Measurements from ENCODE around the gene BATF3.
A peak's percentile ranks its signal among the peaks of the same experiment; 100 is the strongest.
"Not testable (repeated sequence)": the region's sequence is repeated elsewhere in the genome, so short reads cannot be mapped to it uniquely, and the experiment has no call there.

The BATF3 gene, protein sequence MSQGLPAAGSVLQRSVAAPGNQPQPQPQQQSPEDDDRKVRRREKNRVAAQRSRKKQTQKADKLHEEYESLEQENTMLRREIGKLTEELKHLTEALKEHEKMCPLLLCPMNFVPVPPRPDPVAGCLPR

DNA sequence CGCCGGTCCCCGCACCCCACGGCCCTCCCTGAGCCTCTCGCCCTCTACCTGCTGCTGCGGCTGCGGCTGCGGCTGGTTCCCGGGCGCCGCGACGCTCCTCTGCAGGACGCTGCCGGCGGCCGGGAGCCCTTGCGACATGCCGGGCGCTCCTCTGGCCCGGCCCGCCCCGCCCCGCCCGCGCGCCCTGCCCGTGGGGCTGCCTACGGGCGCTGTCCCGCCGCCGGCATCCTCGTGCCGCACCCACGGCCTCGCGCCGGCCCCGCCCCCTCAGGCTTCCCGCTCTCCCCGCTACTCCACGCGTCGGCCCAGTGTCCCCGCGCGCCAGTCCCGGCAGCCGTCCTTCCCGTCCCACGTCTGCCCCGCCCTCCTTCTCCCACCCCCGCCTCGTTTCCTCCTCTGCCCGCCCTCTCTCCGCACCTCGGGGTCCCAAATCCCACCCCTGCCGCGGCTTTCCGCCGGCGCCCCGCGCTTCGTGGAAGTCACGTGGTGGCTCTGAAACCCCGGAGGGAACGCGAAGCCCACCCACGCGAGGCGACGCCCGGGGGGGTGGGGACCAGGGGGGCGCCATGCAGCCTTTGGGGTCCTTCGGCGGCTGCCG lies at the start of gene BATF3:
Gene BATF3 (minus strand): TSS at position 216 of the 598 bp plus-strand sequence. CDS start 78 bp downstream, at position 138.
- peak; percentile 72 for DNase-seq

- DNase-seq = no peak
Measured at GRCh38 chr1:212746546-212746945, 46.9 kb upstream of the BATF3 start.

DNA sequence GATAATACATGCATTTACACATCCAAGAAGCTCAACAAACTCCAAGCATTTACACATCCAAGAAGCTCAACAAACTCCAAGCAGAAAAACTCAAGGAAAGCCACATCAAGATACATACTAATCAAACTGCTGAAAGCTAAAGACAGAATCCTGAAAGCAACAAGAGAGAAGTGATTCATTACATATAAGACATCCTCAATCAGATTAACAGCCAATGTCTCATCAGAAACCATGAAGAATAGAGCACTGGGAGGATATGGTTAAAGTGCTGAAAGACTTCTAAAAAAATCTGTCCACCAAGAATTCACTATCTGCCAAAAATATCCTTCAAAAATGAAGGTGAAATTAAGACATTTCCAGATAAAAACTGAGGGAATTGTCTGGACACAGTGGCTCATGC lies 45.7 kb upstream of the BATF3 start:
- DNase-seq = no peak

DNA sequence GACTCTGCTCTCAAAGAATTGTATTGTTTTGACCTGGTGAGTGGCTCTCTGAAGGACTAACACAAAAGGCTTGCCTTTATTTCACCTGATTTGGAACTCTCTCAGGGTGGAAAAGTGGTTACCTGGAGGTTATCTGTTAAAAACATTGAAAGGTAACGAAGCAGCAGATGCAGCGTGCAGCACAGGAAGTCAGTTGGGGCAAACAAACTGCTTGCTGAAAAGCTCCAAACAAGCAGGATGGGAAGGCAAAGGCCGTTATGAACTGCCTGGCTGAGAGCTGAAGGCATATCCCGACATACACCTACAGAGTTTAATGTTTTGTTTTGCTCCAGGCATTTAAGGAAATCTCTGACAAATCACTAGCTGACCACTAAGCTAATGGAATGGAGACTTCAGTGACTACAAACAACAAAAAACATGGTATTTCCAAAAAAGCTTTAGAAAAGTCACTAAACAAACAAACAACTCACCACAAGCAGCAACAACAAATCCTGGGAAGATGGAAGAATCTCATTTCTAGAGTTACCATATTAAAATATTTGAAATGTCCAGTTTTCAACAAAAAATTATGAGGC lies 44.3 kb upstream of the BATF3 start:
- DNase-seq = no peak

- no peak for DNase-seq
Measured at GRCh38 chr1:212738330-212738729, 38.7 kb upstream of the BATF3 start.

DNA sequence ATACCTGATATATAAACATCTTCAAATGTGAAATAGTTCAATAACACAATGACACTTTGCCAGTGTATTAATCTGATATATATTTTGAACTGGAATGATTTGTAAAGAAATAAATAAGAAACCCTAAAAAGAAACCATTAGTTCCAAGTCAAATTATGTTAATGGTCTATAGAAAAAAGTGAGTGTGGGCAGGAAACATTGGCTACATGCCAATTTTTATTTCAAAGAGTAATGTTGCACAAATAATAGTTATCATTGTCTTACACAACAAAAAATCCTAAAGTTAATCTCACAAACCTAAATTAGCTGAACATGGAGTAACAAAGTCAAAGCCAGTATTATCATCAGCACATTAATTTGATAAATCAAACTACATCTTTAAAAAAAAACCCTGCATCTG lies 37.9 kb upstream of the BATF3 start:
- no peak for DNase-seq

- no peak for DNase-seq
Measured at GRCh38 chr1:212733109-212733508, 33.5 kb upstream of the BATF3 start.

DNA sequence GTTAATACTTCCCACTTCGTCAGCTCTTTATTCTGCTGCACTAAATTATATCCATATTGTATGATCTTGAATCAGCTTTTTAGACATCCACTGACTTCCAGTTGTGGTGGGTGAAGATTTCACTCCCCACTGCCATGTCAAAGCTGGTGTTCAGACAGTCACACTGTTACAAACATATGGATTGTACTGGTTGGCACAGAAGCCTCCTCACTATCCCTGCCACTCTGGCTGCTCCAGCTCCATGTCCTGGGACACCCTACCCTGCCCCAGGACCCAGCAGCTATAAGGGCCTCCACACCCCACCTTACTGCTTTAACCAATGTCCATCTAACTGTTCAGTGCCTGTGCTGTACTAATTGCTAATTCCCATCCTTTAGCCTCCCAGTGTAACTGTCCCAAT lies 32.0 kb upstream of the BATF3 start:
- DNase-seq = no peak

DNA sequence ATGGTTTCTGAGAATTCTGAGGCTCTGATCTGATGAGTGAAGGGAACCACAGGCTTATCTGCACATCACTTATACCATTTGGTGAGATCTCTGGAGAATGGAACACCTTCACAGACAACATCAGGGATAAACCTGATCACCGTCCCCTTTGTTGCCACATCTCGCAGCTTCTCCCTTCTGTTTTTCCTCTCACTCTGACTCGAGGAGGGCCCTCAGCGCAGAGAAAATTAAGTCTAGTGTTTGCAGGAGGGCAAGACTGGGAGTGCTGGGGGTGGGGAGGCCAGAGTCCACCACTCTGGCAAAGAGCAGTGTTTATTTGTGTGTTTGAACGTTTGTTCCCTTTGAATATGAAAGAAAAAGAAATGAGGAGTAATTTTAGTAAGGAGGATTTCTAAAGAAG lies 29.0 kb upstream of the BATF3 start:
- no peak for DNase-seq

DNA sequence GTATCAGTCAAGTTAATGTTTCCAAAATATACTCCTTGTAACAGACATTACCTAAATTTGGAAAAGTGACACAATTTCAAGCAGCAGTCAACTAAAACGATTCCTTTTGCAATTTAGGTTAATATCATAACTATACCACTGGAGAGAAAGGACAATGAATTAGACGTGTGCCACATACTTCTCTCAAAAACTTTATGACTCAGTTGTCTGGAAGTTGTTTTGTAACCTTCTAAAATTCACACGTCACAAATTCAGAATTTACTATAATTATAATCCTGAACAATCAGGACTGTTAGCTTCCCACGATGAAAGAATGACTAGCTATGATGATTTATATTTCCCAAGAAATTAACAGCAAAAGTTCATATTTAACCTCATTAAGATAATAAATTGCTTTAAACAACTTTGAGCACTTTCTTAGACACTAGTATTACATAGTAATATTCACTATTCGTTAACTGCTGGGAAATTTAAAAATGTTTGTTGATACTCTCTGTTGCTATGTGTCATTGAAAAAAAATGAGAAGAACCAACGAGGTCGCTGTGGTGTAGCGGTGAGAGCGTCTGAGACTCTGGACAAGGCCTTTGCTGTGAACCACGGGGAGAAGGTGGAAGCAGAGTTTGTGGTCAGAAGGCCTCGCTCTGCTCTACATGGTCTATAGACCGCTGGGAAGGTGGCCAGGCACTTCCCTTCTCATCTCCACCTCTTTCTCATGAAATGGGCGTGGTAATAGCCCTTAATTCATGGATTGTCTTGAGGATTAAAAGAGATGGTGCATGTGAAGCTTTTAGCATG lies 27.9 kb upstream of the BATF3 start:
- DNase-seq = no peak

GRCh38 chr1:212724679-212725078 lies 25.0 kb upstream of the BATF3 start:
- not testable (repeated sequence) for DNase-seq

DNA sequence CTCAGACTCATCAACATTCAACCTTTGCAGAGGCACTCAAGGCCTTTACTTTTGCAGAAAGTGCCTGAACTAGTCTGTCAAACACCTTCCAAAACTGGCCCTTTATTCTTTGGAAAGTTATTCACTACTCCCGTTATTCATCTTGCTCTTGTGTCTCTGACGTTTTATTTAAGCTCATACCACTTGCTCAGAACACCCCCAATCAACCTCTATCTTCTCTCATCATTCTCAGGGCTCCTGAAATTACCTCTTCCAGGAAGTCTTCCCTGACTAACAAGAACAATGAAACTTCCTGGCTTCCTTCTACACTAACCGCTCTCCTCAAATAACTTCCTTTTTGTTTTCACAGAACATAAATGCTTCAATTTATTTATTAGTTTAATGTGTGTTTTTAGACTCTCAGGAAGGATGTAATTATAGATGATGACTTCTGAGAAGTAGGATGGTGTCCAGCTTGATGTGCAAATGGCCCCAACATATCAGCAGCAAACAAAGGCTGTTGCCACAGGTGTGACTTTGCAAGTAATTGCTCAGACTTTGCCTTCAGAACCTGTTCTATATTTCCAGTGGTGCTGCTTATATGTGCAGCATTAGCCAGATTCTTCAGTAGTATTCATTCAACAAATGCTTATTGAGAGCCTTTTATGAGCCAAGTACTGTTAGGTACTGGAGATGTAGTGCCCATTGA lies 22.8 kb upstream of the BATF3 start:
- DNase-seq = no peak

DNA sequence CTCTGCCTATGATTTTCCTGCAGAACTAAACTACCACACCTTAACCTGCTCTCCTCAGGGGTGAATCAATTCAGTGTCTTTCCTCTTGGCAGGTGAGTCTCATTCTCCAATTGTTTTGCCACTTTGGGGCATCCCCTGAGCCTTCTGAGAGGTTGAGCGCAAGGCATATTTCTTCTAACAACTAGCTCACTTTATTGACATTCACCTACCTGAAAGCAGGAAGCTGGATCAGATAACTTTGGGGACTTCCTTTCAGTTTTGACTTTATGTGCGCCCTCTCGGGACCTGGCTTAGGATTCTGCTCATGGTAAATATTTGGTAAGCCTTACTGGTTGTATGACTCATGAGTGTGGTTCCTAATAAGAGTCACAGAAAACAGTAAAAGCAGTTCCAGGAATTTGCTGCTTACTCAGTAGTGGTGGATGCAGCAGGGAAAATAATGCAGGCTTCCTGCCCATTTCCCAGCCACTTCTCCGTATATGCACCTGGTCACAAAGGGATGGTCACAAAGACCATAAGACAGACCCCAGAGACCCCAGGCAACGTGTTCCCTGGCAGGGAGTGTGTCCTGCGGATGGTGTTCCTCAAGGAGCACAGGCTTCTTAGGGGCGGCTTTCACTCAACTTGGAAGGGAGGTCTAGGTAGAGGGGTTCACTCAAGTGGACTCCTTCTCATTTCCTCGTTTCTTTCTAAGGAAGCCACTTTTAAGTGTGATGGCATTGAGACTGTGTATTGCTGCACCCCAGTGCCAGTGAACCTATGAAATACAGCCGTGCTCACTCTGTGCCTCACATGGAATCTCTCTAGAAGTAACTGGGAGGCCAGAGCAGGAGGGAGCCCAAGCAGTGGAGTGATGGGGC lies 22.0 kb upstream of the BATF3 start:
- DNase-seq = no peak

GRCh38 chr1:212719633-212720032 lies 20.0 kb upstream of the BATF3 start:
- no peak for DNase-seq

DNA sequence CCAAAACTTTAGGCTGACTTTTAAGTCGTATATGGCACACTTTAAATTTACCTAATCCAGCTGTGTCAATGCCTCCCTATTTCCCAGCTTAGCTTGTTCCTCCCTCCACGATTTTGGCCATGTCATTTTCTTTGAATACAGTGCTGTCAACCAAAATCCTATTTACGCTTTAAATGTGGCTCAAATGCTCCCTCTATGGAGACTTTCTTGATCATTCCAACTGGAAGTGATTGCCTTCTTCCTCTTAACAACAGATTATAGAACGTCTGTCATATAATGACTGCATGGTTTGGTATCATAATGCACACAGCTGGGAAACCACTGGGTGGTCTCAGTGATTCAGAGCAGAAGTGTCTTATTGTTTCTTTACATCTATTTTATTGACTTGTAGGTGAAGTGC lies 18.9 kb upstream of the BATF3 start:
- DNase-seq = no peak

DNA sequence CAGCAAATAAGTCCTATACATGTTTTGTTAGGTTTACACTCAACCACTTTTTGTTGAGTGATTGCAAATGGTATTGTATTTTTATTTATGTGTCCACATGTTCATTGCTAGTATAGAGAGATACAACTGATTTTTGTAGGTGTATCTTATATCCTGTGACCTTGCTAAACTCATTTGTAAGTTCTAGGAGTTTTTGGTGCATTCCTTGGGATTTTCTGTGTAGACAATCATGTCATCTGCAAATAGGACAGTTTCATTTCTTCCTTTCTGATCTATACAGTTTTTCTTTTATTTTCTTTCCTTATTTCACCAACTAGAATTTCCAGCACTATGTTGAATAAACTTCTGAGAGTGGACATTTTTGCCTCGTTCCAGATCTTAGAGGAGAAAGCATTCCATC lies 16.5 kb upstream of the BATF3 start:
- DNase-seq = no peak

DNA sequence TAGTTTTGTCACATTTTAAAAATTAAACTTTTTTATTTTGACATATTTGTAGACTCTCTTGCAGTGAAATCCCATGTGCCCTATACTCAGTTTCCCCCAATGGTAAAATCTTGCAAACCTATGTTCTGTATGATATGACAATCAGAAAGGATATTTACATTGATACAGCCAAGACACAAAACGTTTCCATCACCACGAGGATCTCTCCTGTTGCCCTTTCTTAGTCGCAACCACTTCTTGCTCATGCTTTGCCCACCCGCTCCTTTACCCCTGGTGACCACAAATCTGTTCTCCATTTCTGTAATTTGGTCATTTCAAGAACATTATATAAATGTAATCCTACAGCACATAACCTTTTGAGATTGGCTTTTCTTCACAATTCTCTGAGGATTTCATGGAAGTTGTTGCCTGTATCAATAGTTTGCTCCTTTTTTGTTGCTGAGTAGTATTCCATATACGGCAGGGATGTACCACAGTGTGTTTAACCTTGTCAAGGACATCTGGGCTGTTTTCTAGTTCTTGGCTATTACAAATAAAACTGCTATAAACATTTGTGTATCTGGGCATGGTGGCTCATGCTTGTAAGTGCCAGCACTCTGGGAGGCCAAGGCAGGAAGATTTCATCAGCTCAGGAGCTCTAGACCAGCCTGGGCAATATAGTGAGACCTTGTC lies 14.0 kb upstream of the BATF3 start:
- no peak for DNase-seq

DNA sequence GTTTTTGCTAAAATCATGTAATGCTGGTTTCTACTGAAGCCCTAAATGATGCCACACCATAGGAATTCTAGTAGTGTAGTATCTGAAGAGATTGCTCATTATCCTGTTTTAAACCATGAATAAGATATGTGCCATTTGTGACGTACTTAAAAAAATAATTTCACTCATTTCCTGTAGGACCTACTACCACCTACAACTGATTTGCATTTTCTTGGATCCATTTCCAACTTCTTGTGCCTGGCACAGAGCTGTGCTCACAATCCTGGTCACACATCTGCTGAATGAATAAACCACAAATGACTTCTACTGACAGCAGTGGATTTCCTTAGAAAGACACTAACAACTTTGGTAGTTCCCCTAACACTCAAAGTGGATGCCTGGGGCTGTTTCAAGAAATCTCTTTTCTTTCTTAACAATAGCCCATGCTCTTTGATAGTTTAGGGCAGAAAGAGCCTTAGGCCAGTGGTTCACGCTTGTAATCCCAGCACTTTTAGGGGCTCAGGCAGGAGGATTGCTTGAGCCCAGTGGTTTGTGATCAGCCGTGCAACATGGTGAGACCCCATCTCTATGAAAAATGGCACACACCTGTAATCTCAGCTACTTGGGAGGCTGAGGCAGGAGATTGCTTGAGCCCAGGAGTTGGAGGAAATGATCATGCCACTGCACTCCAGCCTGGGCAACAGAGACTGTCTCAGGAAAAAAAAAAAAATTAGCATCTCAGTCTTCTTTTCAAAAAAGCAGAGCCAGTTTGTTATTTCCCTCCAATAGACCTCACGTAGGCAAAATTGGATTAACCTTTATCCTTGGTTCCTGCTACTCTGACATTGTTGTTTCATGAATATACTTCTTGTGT lies 13.0 kb upstream of the BATF3 start:
- DNase-seq = no peak

- DNase-seq = not testable (repeated sequence)
Measured at GRCh38 chr1:212711974-212712373, 12.3 kb upstream of the BATF3 start.

- DNase-seq = no peak
Measured at GRCh38 chr1:212710566-212710965, 10.9 kb upstream of the BATF3 start.
